ENCODE results near the gene CEBPA.

Gene CEBPA

GRCh38 chr19:33286899-33287298 lies 15.4 kb downstream of the CEBPA start:
- DNase-seq = peak; percentile 33

DNA sequence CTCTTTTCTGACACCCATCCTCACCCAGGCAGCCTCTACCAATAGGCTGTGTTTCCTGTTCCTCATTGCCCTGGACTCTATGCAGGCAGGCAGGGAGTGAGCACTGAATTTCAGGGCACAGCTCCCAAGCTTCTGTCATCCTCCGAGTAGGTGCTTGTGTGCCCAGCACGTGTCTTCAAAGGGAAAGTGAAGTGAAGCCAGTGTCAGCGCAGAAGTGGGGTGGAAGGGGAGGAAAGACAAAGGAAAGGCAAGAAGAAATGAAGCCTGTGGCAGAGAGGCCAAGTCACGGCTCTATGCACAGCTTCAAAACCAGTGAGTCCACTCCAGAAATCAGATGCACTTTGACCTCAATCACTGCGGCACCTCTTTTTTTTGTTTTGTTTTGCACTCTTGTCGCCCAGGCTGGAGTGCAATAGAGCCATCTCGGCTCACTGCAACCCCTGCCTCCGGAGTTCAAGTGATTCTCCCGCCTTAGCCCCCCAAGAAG lies 16.9 kb downstream of the CEBPA start:
- DNase-seq = no peak

- DNase-seq = no peak
Measured at GRCh38 chr19:33284756-33285155, 17.6 kb downstream of the CEBPA start.

DNA sequence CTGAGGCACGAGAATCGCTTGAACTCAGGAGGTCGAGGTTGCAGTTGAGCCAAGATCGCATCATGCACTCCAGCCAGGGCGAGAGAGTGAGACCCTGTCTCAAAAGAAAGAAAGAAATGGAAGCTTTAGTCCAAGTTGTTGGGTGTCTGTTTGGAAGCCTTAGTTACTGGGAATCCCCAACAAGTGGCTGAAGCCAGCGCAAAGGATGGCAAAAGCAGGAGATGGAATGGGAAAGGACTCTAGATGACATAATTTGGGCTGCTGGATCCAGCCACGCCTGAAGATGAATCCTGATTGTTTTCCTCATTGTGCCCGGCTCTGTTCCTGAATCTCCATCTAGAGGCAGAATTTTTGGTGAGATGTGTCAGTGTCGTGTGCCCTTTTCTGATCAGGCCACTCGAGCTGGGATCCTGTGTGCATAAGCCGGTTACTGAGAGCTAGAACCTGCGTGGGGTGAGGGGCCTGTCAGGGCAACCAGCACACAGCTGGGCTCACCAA lies 18.1 kb downstream of the CEBPA start:
- DNase-seq = no peak

GRCh38 chr19:33283589-33283988 lies 18.7 kb downstream of the CEBPA start:
- no peak for DNase-seq

GRCh38 chr19:33282036-33282671 lies 20.2 kb downstream of the CEBPA start:
- no peak for DNase-seq

DNA sequence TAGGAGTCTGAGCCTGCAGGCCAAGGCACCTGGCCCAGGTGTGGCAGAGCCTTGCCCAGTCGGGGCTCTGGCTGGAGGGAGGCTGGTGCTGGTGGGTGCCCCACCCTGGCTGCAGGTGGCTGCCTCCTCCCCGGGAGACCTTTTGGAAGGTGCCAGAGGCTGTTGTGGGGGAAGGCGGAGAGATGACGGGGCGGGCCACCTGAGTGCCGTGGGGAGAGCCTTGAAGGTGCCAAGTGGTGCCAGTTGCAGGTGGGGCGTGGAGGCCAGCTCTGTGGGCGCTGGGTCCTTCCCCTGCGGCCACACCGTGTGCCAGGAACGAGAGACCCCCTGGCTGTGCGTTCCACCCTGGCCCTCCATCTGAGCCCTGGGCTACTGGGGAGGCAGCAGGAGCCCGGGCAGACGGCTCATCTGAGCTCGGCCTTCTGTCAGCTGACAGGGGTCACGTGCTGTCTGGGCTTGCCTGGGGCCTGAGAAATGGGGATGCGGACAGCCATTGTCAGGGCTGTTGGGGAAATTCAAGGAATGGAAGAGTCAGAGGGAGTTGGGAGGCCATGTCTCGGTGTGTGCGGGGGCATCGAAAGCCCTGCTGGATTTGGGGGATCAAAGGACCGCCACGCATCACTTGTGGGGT lies 20.9 kb downstream of the CEBPA start:
- no peak for DNase-seq

- peak; percentile 71 for DNase-seq
Measured at GRCh38 chr19:33280351-33280921, 21.9 kb downstream of the CEBPA start.

GRCh38 chr19:33279430-33280350 lies 22.6 kb downstream of the CEBPA start:
- DNase-seq = no peak

DNA sequence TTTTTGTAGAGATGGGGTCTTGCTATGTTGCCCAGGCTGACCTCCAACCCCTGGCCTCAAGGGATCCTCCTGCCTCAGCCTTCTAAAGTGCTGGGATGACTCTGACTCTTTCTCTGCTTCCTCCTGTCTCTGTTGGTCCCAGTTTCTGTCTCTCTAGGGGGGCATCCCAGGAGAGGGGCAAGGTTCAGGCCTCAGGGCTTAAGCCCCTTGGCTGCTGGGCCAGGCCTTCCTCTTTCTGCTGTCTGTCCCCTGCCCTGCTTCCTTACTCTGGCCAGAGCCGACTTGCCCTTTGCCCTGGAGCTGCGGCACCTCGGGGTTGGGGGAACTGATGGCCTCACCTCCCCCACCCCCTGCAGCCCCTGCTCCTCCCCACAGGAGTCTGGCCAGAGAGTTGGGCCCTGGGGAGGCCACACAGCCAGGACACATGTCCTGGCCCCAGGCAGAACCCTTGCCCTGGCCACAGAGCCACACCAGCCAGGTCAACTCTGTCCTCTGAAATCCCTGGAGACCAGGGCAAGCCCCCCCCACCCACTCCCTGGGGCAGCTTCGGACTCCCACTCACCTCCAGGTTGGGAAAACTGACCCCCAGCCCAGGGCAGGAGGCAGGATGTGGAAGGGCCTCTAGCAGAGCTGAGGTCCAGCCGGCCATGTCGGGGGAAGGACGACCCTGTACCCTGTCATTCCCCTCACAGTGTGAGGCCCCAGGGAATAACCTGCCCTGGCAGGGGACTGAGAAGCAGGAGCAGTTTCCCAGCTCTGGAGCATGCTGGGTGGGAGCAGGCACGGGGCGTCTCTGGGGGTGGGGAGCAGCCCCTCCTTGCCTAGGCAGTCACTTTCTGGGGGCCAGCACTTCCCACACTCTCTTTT lies 23.7 kb downstream of the CEBPA start:
- DNase-seq = no peak

- no peak for DNase-seq
Measured at GRCh38 chr19:33278023-33278402, 24.3 kb downstream of the CEBPA start.

GRCh38 chr19:33277434-33277833 lies 24.9 kb downstream of the CEBPA start:
- no peak for DNase-seq

GRCh38 chr19:33275933-33276619 lies 26.3 kb downstream of the CEBPA start:
- no peak for DNase-seq

DNA sequence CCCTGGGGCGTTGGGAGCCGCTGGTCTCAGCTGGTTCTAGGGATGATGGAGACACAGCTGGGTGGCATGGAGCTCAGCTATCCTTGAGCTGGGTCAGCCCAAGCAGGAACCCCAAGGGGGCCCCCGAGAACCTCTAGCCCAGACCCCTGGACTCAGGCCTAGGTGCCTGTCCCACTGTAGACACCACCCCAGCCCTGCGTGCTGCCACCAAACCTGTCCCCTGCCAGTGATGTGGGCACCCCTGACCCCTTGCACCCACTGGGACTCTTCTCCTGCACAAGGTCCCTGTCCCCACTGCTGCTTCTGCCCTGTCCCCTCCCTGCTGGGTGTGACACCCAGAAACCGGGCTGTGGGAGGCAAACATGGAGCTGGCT lies 26.8 kb downstream of the CEBPA start:
- DNase-seq = no peak

- no peak for DNase-seq
Measured at GRCh38 chr19:33274663-33275558, 27.4 kb downstream of the CEBPA start.

- DNase-seq = peak; percentile 88
Measured at GRCh38 chr19:33273881-33274662, 28.3 kb downstream of the CEBPA start.

DNA sequence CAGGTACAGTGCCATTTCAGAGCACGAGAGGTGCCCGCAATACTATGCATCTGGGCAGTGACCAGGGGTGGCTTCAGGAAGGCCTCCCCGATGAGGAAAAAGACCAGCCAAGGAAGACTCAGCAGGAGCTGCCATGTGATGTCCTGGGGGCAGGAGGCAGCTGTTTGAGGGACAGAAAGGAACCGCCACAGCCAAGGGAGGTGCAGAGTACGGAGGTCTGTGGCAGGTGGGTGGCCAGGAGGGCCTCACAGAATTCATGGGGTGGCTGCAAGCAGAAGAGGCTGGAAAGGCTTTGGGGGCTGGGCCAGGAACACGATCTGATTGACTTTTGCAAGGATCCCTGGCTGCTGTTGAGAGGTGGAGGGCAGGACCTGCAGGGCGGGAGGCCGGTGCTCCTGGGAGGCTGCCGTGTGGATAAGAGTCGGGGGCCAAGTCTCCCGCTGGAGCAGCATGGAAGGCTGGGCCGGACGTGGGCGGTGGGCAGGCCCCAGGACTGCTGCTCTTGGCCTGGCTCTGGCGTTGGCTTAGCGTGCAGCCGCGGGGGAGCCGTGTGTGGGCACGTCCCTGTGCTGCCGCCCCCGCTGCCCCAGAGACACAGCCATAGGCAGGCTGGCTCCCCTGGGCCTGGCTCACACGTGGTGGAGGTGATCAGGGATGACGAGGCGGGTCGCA lies 29.1 kb downstream of the CEBPA start:
- no peak for DNase-seq

DNA sequence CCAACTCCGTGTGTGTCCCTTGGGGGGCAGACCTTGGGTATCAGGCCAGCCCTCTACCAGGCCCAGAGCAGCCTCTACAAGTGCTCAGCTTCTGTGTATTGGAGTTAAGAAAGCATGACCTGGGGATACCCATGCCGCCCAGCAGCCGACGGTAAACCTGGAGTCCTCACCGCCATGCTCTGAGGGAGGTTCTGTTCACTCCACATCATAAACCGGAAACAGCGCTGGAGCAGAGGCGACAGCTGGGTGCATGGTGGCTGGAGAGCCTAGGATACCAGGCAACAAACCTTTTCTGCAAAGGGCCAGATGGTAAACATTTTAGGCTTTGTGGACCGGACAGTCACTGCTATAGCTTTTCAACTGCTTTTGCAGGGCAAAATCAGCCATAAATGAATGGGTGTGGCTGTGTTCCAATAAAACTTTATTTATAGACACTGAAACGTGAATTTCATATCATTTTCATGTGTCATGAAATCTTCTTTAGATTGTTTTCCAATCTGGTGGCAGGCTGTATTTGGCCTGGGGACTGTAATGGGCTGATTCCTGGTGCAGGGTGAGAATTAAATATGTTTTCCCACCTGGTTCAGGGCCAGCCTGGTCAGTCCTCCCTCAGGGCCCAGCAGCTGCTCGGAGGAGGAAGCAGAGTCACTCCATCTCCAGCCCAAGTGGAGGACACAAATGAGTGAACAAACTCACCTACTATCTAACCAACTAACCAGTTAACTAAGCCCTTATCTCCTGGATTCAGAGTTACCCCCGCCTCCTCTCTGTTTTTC lies 30.9 kb downstream of the CEBPA start:
- no peak for DNase-seq
